HepG2 (cell line): ENCODE data around the gene GP9. TPM values are rescaled to one million over a fixed set of nuclear protein-coding genes. Genes with fewer than 3 reads are reported as not detected.

Experiments used
- ATAC-seq: fragments of 200-7000 bp; cut with Tn5 transposase; 3 replicates; pipeline ENCODE4 v1.9.1; 2020; ENCODE audit warnings: mild to moderate bottlenecking, moderate library complexity
- BruUV-seq: library from RNA; stranded (reverse); fragments of 400-500 nt; replicated peaks from 2 replicates; lab custom pipeline; 2021; lab: Mats Ljungman, UMichigan
- CTCF ChIA-PET: fragments of 300-600 bp; formaldehyde crosslinking; extraction: SDS; loops from one replicate; lab custom pipeline; 2021; ENCODE audit warnings: low total read pairs, inconsistent platforms, low intra/inter-chr PET ratio; lab: Yijun Ruan, JAX
- POLR2A ChIA-PET: fragments of 350-600 bp; sonication (Branson Sonifier 250); formaldehyde crosslinking; loops from one replicate; lab custom pipeline; 2020; ENCODE audit warnings: antibody characterized with exemption, inconsistent platforms; lab: Yijun Ruan, JAX
- DNase-seq: peaks from one replicate; pipeline ENCODE4 v3.0.0-alpha.2; 2015; ENCODE audit warnings: low spot score
- FAIRE-seq: peaks from 3 replicates; lab custom pipeline; 2011; peaks lifted over from hg19 to GRCh38; lab: Jason Lieb, UNC
- H2AFZ ChIP-seq: one replicate; pipeline ENCODE4 v1.6.1; 2011; ENCODE audit warnings: low read length, inconsistent platforms
- H3K27ac ChIP-seq: fragments of 300-600 bp; 3 replicates; pipeline ENCODE4 v1.8.0; 2011; ENCODE audit warnings: mixed run types, mild to moderate bottlenecking, mixed read lengths, low read length, inconsistent platforms; ENCODE audit not compliant: insufficient read depth; ENCODE audit errors: extremely low read length
- H3K27me3 ChIP-seq, 2 experiments: fragments of 200-600 bp in 1 of 2; 2 replicates in 1 of 2; 3 replicates in 1 of 2; pipeline versions ENCODE4 v1.6.0 to v1.8.0; 2011; ENCODE audit warnings: low read length in 2 of 2, mild to moderate bottlenecking in 2 of 2, moderate library complexity in 2 of 2, inconsistent platforms in 1 of 2; ENCODE audit not compliant: insufficient read depth in 2 of 2, control insufficient read depth in 1 of 2
- H3K36me3 ChIP-seq, 2 experiments: fragments of 200-600 bp in 1 of 2; replicated peaks in 1 of 2; 2 replicates in 1 of 2; 3 replicates in 1 of 2; pipeline versions ENCODE4 v1.5.1 to v1.8.0; 2011; ENCODE audit warnings: low read length in 2 of 2, inconsistent platforms in 1 of 2; ENCODE audit not compliant: insufficient read depth in 2 of 2, control insufficient read depth in 1 of 2
- H3K4me1 ChIP-seq: 2 replicates; pipeline ENCODE4 v1.5.1; 2012; ENCODE audit warnings: low read length, inconsistent platforms; ENCODE audit not compliant: insufficient read depth
- H3K4me2 ChIP-seq: 2 replicates; pipeline ENCODE4 v1.6.0; 2011; ENCODE audit warnings: low read depth, low read length, inconsistent platforms
- H3K4me3 ChIP-seq, 3 experiments: fragments of 200-600 bp in 1 of 3; sonication (generic), shearing (Covaris generic) in 1 of 3; replicated peaks in 1 of 3; 2 replicates each; pipeline ENCODE4 v1.5.1; 2011 to 2016; ENCODE audit warnings: low read length in 3 of 3, inconsistent platforms in 2 of 3, low read depth in 2 of 3, mild to moderate bottlenecking in 2 of 3, control low read depth in 1 of 3, mixed read lengths in 1 of 3; ENCODE audit not compliant: insufficient read depth in 1 of 3
- H3K79me2 ChIP-seq: one replicate; pipeline ENCODE4 v1.6.1; 2011; ENCODE audit warnings: low read length, inconsistent platforms; ENCODE audit not compliant: insufficient read depth
- H3K9ac ChIP-seq: 2 replicates; pipeline ENCODE4 v1.6.0; 2011; ENCODE audit warnings: mild to moderate bottlenecking, low read depth, low read length, inconsistent platforms; ENCODE audit not compliant: insufficient read depth
- H3K9me3 ChIP-seq: 2 replicates; pipeline ENCODE4 v1.5.1; 2012; ENCODE audit warnings: mild to moderate bottlenecking, low read length
- H4K20me1 ChIP-seq: 2 replicates; pipeline ENCODE4 v1.6.0; 2011; ENCODE audit warnings: inconsistent platforms, mild to moderate bottlenecking, low read length, moderate library complexity; ENCODE audit not compliant: insufficient read depth
- HMGXB3 ChIP-seq: sonication (generic); formaldehyde crosslinking; IDR thresholded peaks from 2 replicates; pipeline ENCODE4 v1.4.0; 2020; ENCODE audit warnings: missing genetic modification reagents, borderline replicate concordance
- IKZF5 ChIP-seq: IDR thresholded peaks from 2 replicates; pipeline ENCODE4 v1.6.1; 2018; ENCODE audit warnings: missing genetic modification reagents, mild to moderate bottlenecking, missing compliant biosample characterization
- JDP2 ChIP-seq: sonication (generic); formaldehyde crosslinking; IDR thresholded peaks from 2 replicates; pipeline ENCODE4 v1.8.1; 2022; ENCODE audit warnings: missing genetic modification reagents, borderline replicate concordance
- MXD1 ChIP-seq: sonication (generic); formaldehyde crosslinking; IDR thresholded peaks from 2 replicates; pipeline ENCODE4 v1.4.0; 2020; ENCODE audit warnings: mild to moderate bottlenecking, missing genetic modification reagents
- RORA ChIP-seq: sonication (generic); formaldehyde crosslinking; IDR thresholded peaks from 2 replicates; pipeline ENCODE4 v1.5.0; 2020; ENCODE audit warnings: mild to moderate bottlenecking, missing genetic modification reagents, moderate library complexity
- SOX5 ChIP-seq: IDR thresholded peaks from 2 replicates; pipeline ENCODE4 v1.6.1; 2016; ENCODE audit warnings: borderline replicate concordance
- ZFYVE20 ChIP-seq: sonication (generic); formaldehyde crosslinking; IDR thresholded peaks from 2 replicates; pipeline ENCODE4 v1.8.0; 2023; ENCODE audit warnings: low read depth, mild to moderate bottlenecking, moderate library complexity, missing genetic modification reagents, borderline replicate concordance
- ZNF451 ChIP-seq: sonication (generic); formaldehyde crosslinking; IDR thresholded peaks from 2 replicates; pipeline ENCODE4 v1.5.0; 2020; ENCODE audit warnings: mild to moderate bottlenecking, missing genetic modification reagents
- ZNF556 ChIP-seq: sonication (generic); formaldehyde crosslinking; IDR thresholded peaks from 2 replicates; pipeline ENCODE4 v1.4.0; 2020; ENCODE audit warnings: mild to moderate bottlenecking, missing genetic modification reagents, borderline replicate concordance
- ZNF563 ChIP-seq: sonication (generic); formaldehyde crosslinking; IDR thresholded peaks from 2 replicates; pipeline ENCODE4 v1.8.0; 2022; ENCODE audit warnings: mild to moderate bottlenecking, moderate library complexity, missing genetic modification reagents
- ZNF629 ChIP-seq: sonication (generic); formaldehyde crosslinking; conservative IDR thresholded peaks from 2 replicates; pipeline ENCODE4 v1.5.0; 2020; ENCODE audit warnings: missing genetic modification reagents
- WGBS: methylation state at CpG from one replicate; pipeline ENCODE4 v1.1.6; 2017; ENCODE audit warnings: low lambda C conversion rate; 5-methylcytosine and 5-hydroxymethylcytosine counted together
- in situ Hi-C: cut with HindIII; loops from 2 replicates; pipeline ENCODE4 v1.10.0; 2017; ENCODE audit warnings: low pct_unique_long_range_greater_than_20kb; ENCODE audit not compliant: extremely low pct_ligation_motif_present
- intact Hi-C: fragments of 100-400 bp; cut with micrococcal nuclease; formaldehyde crosslinking; loops from one replicate; pipeline ENCODE4 v1.10.0; 2022; ENCODE audit not compliant: unreplicated experiment
- polyA plus RNA-seq, 8 experiments: library from polyadenylated mRNA; depleted of rRNA in 3 of 8; stranded (reverse) in 7 of 8; unstranded in 1 of 8; fragments of >200 nt; fragmentation: Illumina TruSeq in 4 of 8; extraction: Trizol in 4 of 8; gene quantifications; 2 replicates each; pipeline versions ENCODE4 v1.2.1 to v1.2.3, GENCODE V29; 2011 to 2016; ENCODE audit warnings: low read depth in 4 of 8, missing spikeins in 1 of 8, mixed read lengths in 1 of 8; ENCODE audit not compliant: insufficient read depth in 1 of 8
- total RNA-seq, 5 experiments: library from RNA; depleted of rRNA; stranded (reverse); fragments of >200 nt; fragmentation: Illumina TruSeq; extraction: Trizol; gene quantifications; 2 replicates each; pipeline ENCODE4 v1.2.3, GENCODE V29; 2016; ENCODE audit warnings: low read depth in 1 of 5
- TF ChIP-seq, protein P1 (sequence below): sonication (generic); formaldehyde crosslinking; IDR thresholded peaks from 2 replicates; pipeline ENCODE4 v1.5.0; 2020; ENCODE audit warnings: missing genetic modification reagents, mild to moderate bottlenecking, borderline replicate concordance
- TF ChIP-seq, protein P2 (sequence below): sonication (generic); formaldehyde crosslinking; IDR thresholded peaks from 2 replicates; pipeline ENCODE4 v1.4.0; 2020; ENCODE audit warnings: missing genetic modification reagents

Gene GP9
- total and polyA plus RNA-seq, 2 of the 13 experiments (the other 11 are each of a cell fraction or from before 2014, with no cell fraction given), result not detected

DNA sequence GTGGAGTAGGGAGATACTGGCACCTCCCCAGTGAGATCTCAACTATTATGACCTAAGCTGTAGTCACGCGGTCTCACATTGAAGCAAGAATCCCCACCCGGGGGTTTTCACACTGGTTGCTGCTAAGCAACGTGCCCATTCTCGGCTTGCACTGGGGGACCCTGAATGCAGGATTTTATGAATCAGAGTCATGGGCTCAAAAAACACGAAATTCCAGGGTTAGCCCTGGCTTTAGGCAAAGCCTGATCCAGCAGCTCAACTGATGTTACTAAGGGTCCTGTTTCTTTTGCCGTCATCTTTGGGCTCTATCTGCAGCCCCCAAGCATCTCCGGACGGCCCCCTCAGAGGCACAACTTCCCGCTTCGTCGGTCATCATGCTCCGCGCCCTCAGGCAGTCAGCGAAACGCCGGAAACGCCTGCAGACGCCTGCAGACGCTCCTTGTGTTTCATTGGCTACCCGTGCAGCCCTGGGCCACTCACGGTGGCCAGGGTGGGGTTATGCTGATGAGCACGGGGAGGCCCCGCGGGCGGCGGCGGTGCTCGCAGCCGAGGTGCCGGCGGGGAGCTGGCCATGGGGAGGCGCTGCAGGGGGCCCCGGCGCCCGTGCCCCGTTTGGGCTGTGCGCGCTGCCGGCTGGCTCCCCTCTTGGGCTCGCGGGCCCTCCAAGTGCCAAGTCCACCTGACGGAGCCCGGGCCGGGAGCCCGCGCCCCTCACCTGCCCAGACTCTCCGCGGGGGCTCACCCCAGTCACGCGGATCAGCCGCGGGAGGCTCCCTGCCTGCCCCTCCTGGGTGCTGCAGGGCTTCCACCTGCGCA, 33.6 kb upstream of the GP9 start:
- CTCF ChIA-PET, result no interaction called here
- no TSS peak for BruUV-seq
- no peak overlapping the region for H3K9ac ChIP-seq
- peak overlapping the region; percentile 15 to 57 (median 29); a peak in 3 of 6 replicates for H3K4me3 ChIP-seq
- H3K79me2 ChIP-seq, result no peaks in the 10 kb centered on the region
- no peaks in the 10 kb centered on the region for H4K20me1 ChIP-seq
- ATAC-seq (peak; percentile 97), FAIRE-seq (no peak), DNase-seq (peak; percentile 62)
- H3K9me3 ChIP-seq, result no peaks in the 10 kb centered on the region
- in situ Hi-C loops (no loop called here), intact Hi-C loops (no loop called here)
- H3K36me3 ChIP-seq, result no peaks in the 10 kb centered on the region
- POLR2A ChIA-PET, result interaction anchor here (1.0 kb wide), 1 partner anchor 27 kb away, joined by 4 read pairs; no protein-coding TSS in a partner anchor
- H3K27ac ChIP-seq, result no peak overlapping the region
- H2AFZ ChIP-seq, result no peak overlapping the region
- peak overlapping the region; percentile 56 for H3K4me2 ChIP-seq
- peaks cover 0 to 23% of the 10 kb centered on the region in 2 experiments; a peak in 3 of 5 replicates for H3K27me3 ChIP-seq
- peaks cover 14% of the 10 kb centered on the region for H3K4me1 ChIP-seq
- 56% methylated on average over 18 of the region's 54 CpGs for WGBS
- TF ChIP-seq SOX5 (no peak), ZFYVE20 (CRISPR knock-in tag) (no peak), MXD1 (CRISPR knock-in tag) (0 out of 2 replicates have a peak, but pooled peaks have one; percentile 32), ZNF629 (CRISPR knock-in tag) (0 out of 2 replicates have a peak, but pooled peaks have one; percentile 7), ZNF556 (CRISPR knock-in tag) (0 out of 2 replicates have a peak, but pooled peaks have one; percentile 32), ZNF451 (CRISPR knock-in tag) (0 out of 2 replicates have a peak, but pooled peaks have one; percentile 38), RORA (CRISPR knock-in tag) (no peak), IKZF5 (CRISPR knock-in tag) (0 out of 2 replicates have a peak, but pooled peaks have one; percentile 30), HMGXB3 (no peak), JDP2 (CRISPR knock-in tag) (no peak), ZNF563 (0 out of 2 replicates have a peak, but pooled peaks have one; percentile 60)
- TF ChIP-seq, protein P1, sequence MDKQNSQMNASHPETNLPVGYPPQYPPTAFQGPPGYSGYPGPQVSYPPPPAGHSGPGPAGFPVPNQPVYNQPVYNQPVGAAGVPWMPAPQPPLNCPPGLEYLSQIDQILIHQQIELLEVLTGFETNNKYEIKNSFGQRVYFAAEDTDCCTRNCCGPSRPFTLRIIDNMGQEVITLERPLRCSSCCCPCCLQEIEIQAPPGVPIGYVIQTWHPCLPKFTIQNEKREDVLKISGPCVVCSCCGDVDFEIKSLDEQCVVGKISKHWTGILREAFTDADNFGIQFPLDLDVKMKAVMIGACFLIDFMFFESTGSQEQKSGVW (CRISPR knock-in tag), result no peak
- TF ChIP-seq, protein P2, sequence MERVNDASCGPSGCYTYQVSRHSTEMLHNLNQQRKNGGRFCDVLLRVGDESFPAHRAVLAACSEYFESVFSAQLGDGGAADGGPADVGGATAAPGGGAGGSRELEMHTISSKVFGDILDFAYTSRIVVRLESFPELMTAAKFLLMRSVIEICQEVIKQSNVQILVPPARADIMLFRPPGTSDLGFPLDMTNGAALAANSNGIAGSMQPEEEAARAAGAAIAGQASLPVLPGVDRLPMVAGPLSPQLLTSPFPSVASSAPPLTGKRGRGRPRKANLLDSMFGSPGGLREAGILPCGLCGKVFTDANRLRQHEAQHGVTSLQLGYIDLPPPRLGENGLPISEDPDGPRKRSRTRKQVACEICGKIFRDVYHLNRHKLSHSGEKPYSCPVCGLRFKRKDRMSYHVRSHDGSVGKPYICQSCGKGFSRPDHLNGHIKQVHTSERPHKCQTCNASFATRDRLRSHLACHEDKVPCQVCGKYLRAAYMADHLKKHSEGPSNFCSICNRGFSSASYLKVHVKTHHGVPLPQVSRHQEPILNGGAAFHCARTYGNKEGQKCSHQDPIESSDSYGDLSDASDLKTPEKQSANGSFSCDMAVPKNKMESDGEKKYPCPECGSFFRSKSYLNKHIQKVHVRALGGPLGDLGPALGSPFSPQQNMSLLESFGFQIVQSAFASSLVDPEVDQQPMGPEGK (CRISPR knock-in tag), result 0 out of 2 replicates have a peak, but pooled peaks have one; percentile 10
